Measurements from ENCODE around the gene COL6A3.
"Not testable (repeated sequence)": the region's sequence is repeated elsewhere in the genome, so short reads cannot be mapped to it uniquely, and the experiment has no call there.

COL6A3 gene

GRCh38 chr2:237411092-237411601 is 2.8 kb downstream of the COL6A3 start:
- Mint-ChIP-seq H3K27ac (no peak overlapping the region), H3K27me3 (peaks cover 55% of the 10 kb centered on the region), H3K4me1 (no peaks in the 10 kb centered on the region), H3K9me3 (no peaks in the 10 kb centered on the region), H3K4me3 (no peak overlapping the region), H3K36me3 (no peaks in the 10 kb centered on the region)
- ATAC-seq = no peak

- not testable (repeated sequence) for H3K36me3 Mint-ChIP-seq, H3K4me3 Mint-ChIP-seq, H3K4me1 Mint-ChIP-seq, ATAC-seq, H3K27ac Mint-ChIP-seq, H3K9me3 Mint-ChIP-seq
- H3K27me3 Mint-ChIP-seq = peaks cover 42% of the 10 kb centered on the region
Observed at GRCh38 chr2:237409263-237409662, 4.7 kb downstream of the COL6A3 start.

DNA sequence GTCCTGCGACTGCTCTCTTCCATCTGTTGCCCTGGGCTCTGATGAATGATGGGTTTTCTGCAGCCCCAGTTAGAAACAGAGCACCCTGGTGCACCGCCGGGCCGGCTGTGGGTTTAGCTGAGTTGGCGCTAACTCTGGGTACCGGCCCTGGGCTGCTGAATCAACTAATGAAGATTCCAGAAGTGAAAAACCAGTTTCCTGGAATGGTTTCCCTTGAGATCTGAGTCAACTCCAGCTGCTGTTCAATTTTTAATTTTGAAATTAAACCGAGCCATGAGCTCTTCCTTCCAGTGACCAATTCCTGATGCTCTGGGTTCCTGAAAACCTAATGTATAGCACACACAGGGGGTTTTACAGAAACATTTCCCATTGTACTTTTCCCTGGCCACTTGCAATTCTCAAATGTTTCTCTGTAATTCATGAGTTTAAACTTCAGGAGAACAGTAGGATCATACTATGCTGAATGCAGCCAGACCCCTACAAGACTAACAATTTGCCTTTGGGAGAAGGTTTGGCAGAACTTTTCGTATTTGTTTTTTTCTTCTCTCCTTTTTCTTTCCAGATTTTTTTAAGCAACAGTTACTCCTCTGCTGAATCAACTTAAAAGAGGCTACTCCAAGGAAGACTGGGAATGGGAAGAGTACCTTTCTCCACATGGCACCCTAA is 5.5 kb downstream of the COL6A3 start:
- Mint-ChIP-seq H3K27me3 (peaks cover 34% of the 10 kb centered on the region), H3K4me3 (no peak overlapping the region), H3K36me3 (no peaks in the 10 kb centered on the region), H3K9me3 (no peaks in the 10 kb centered on the region), H3K4me1 (no peaks in the 10 kb centered on the region), H3K27ac (no peak overlapping the region)
- no peak for ATAC-seq

- Mint-ChIP-seq H3K27ac (no peak overlapping the region), H3K4me3 (no peak overlapping the region), H3K27me3 (peaks cover 26% of the 10 kb centered on the region), H3K36me3 (no peaks in the 10 kb centered on the region), H3K9me3 (no peaks in the 10 kb centered on the region), H3K4me1 (no peaks in the 10 kb centered on the region)
- ATAC-seq = no peak
Observed at GRCh38 chr2:237407700-237408099, 6.3 kb downstream of the COL6A3 start.

GRCh38 chr2:237406371-237406895 is 7.5 kb downstream of the COL6A3 start:
- no peaks in the 10 kb centered on the region for H3K9me3 Mint-ChIP-seq
- H3K27ac Mint-ChIP-seq = no peak overlapping the region
- H3K27me3 Mint-ChIP-seq = peaks cover 15% of the 10 kb centered on the region
- no peaks in the 10 kb centered on the region for H3K4me1 Mint-ChIP-seq
- ATAC-seq = no peak
- no peak overlapping the region for H3K4me3 Mint-ChIP-seq
- H3K36me3 Mint-ChIP-seq = no peaks in the 10 kb centered on the region

DNA sequence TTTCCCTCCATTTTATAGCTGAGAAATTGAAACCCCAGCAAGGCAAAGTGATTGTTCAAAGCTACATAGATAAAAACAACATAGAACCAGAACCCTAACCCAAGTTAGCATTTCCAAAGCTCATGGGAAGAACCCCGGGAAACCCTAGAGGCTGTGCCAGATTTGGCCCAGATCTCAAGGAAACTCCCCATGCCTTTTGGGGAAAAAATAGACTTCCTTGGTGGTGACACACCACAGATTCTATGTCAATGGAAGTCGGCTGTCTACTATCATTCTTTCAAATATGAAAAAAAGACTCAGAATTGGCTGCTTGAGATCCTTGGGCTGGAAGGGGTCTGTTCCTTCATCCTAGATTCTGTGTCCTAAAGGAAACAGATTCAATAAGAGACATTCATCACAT is 8.4 kb downstream of the COL6A3 start:
- H3K4me1 Mint-ChIP-seq = no peaks in the 10 kb centered on the region
- H3K27ac Mint-ChIP-seq = no peak overlapping the region
- H3K27me3 Mint-ChIP-seq = peaks cover 15% of the 10 kb centered on the region
- no peak overlapping the region for H3K4me3 Mint-ChIP-seq
- no peak for ATAC-seq
- no peaks in the 10 kb centered on the region for H3K9me3 Mint-ChIP-seq
- no peaks in the 10 kb centered on the region for H3K36me3 Mint-ChIP-seq

GRCh38 chr2:237405006-237405559 is 8.9 kb downstream of the COL6A3 start:
- Mint-ChIP-seq H3K4me1 (no peaks in the 10 kb centered on the region), H3K9me3 (no peaks in the 10 kb centered on the region), H3K27ac (no peak overlapping the region), H3K4me3 (no peak overlapping the region), H3K36me3 (no peaks in the 10 kb centered on the region), H3K27me3 (peaks cover 15% of the 10 kb centered on the region)
- no peak for ATAC-seq

GRCh38 chr2:237404413-237404812 is 9.6 kb downstream of the COL6A3 start:
- Mint-ChIP-seq H3K36me3 (no peaks in the 10 kb centered on the region), H3K27ac (no peak overlapping the region), H3K4me1 (no peaks in the 10 kb centered on the region), H3K27me3 (peaks cover 15% of the 10 kb centered on the region), H3K9me3 (no peaks in the 10 kb centered on the region), H3K4me3 (no peak overlapping the region)
- no peak for ATAC-seq

DNA sequence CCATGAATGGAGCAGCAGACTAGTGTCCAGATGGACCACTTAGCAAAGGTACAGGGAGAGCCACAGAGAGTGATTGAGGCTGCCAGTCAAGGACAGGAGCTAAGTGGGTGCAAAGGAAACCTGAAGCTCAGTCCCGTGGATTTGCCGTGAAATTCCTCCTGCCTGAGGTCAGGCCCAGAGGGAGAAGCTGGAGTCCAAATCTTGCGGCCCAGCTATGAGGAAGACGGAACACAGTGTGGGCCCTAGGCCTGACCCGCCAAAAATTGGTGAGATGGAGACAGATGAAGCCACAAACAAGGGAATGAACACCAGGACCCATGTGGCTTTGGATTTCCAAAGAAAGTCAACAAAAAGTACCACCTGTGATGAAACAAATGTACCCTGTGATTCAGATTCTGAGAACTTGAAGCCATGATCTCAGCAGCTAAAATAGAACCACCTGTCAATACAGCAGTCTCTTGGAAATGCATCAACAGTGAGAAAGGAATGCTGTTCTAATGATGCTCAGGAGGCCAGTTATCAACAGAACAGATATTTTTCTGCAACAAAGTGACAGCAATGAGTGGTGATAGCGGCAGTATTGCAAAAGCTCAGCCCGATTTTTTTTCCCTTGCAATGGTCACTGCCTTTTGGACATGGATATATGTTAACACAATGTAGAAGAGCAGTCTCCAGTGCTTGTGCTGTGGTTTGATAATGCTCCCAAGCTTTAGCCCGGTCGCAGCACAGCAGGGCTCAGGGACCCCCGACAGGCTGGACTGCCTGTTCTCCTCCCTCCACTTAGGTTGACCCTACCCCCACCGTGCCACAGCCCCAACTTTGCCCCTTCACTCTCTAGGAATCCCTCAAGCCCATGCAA is 10.7 kb downstream of the COL6A3 start:
- Mint-ChIP-seq H3K27me3 (peaks cover 5% of the 10 kb centered on the region), H3K27ac (no peak overlapping the region), H3K36me3 (no peaks in the 10 kb centered on the region), H3K4me3 (no peak overlapping the region), H3K4me1 (no peaks in the 10 kb centered on the region), H3K9me3 (no peaks in the 10 kb centered on the region)
- no peak for ATAC-seq

GRCh38 chr2:237400199-237400598 is 13.8 kb downstream of the COL6A3 start:
- no peaks in the 10 kb centered on the region for H3K4me1 Mint-ChIP-seq
- no peak overlapping the region for H3K27ac Mint-ChIP-seq

GRCh38 chr2:237397072-237397471 is 16.9 kb downstream of the COL6A3 start:
- no peaks in the 10 kb centered on the region for H3K36me3 Mint-ChIP-seq
- no peaks in the 10 kb centered on the region for H3K9me3 Mint-ChIP-seq
- H3K27ac Mint-ChIP-seq = no peak overlapping the region
- H3K4me3 Mint-ChIP-seq = no peak overlapping the region
- ATAC-seq = no peak
- no peaks in the 10 kb centered on the region for H3K4me1 Mint-ChIP-seq
- peaks cover 27% of the 10 kb centered on the region for H3K27me3 Mint-ChIP-seq

More at GRCh38 chr2:237400199-237400598, 13.8 kb downstream of the COL6A3 start:
- H3K9me3 Mint-ChIP-seq = no peaks in the 10 kb centered on the region
- H3K4me3 Mint-ChIP-seq = no peak overlapping the region
- no peaks in the 10 kb centered on the region for H3K36me3 Mint-ChIP-seq
- H3K27me3 Mint-ChIP-seq = peaks cover 13% of the 10 kb centered on the region
- no peak for ATAC-seq

DNA sequence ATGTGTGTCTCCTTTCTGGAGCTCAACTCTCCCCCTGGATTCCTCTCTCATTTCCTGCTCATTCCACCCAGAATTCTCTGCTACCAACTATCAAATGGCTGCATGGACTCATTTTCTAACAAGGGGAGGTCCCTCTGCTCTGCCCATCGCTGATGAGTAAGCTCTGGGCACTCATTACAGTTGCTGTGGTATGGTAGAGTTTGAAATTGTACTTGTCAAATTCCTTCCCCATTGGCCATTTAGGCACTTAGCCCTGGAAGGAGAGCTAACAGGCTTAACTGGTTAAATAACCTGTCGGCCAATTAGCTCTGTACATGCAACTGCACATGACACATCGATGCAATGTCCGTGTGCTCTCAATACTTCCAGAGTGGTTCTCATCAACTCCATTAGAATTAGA is 20.4 kb downstream of the COL6A3 start:
- no peak for ATAC-seq
- no peaks in the 10 kb centered on the region for H3K4me1 Mint-ChIP-seq
- no peak overlapping the region for H3K27ac Mint-ChIP-seq
- H3K27me3 Mint-ChIP-seq = peaks cover 27% of the 10 kb centered on the region
- no peaks in the 10 kb centered on the region for H3K36me3 Mint-ChIP-seq
- H3K9me3 Mint-ChIP-seq = no peaks in the 10 kb centered on the region
- no peak overlapping the region for H3K4me3 Mint-ChIP-seq

GRCh38 chr2:237392186-237392585 is 21.8 kb downstream of the COL6A3 start:
- ATAC-seq = no peak
- Mint-ChIP-seq H3K36me3 (no peaks in the 10 kb centered on the region), H3K27ac (no peak overlapping the region), H3K9me3 (no peaks in the 10 kb centered on the region), H3K27me3 (peaks cover 23% of the 10 kb centered on the region), H3K4me1 (no peaks in the 10 kb centered on the region), H3K4me3 (no peak overlapping the region)

DNA sequence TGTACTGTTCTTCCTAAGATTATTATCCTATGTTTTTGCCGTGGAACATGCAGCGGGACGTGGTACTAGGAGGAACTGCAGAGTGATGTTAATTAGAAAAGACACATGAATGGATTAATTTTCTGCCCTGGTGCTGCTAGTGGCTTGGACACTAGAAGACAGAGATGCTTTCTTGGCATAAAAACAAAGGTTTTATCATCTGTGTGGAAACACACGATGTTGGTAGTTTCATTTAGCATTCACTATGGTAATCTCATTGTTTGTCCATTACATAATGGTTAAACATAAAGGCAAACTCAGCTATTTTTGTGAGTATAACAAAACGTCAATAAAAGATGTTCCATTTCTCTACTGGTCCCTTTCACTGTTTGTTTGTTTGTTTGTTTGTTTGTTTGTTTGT is 22.8 kb downstream of the COL6A3 start:
- H3K4me3 Mint-ChIP-seq = no peak overlapping the region
- H3K27me3 Mint-ChIP-seq = peaks cover 14% of the 10 kb centered on the region
- ATAC-seq = no peak
- no peaks in the 10 kb centered on the region for H3K4me1 Mint-ChIP-seq
- H3K36me3 Mint-ChIP-seq = no peaks in the 10 kb centered on the region
- H3K27ac Mint-ChIP-seq = no peak overlapping the region
- H3K9me3 Mint-ChIP-seq = no peaks in the 10 kb centered on the region

DNA sequence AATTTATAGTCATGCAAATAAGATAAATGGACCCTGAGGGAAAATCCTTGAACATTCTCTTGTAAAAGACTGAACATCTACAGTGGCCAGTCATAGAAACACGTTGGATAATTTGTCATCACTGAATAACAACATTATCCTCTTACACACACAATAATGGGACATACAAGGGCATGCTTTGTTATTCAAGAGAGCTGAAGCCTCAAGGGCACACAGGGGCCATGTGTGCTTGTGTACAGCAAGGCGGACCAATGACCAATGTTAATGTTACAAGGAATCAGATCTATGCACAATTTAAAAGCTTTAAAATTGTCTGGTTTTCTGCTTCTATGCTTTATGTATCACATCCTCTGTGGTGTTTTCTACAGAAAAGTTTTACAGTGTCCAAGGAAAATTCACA is 23.7 kb downstream of the COL6A3 start:
- no peaks in the 10 kb centered on the region for H3K4me1 Mint-ChIP-seq
- no peaks in the 10 kb centered on the region for H3K36me3 Mint-ChIP-seq
- no peak overlapping the region for H3K4me3 Mint-ChIP-seq
- peaks cover 14% of the 10 kb centered on the region for H3K27me3 Mint-ChIP-seq
- no peak for ATAC-seq
- no peaks in the 10 kb centered on the region for H3K9me3 Mint-ChIP-seq
- no peak overlapping the region for H3K27ac Mint-ChIP-seq

Data from stimulated activated memory B cell treated with anti-CD40 and anti-IgM and Interleukin-4, amounts not matched to agents 10 μg/mL and 1 μg/mL and 100 μg/mL, for 72 hours (primary cell).